ENCODE results near the gene MAN2A2.
"Not testable (repeated sequence)": the region's sequence is repeated elsewhere in the genome, so short reads cannot be mapped to it uniquely, and the experiment has no call there.

The MAN2A2 gene

GRCh38 chr15:90902040-90902839 is 862 bp upstream of the MAN2A2 start:
- in situ Hi-C loops (cut with HindIII; ENCODE audit: low sequenced_read_pairs), result no loop called here

- in situ Hi-C loops (cut with HindIII; ENCODE audit: low sequenced_read_pairs), result no loop called here
These were observed 833 bp downstream of the MAN2A2 start for GRCh38 chr15:90903733-90904536.

- in situ Hi-C loops (cut with HindIII; ENCODE audit: low sequenced_read_pairs), result no loop called here
These were observed 1.6 kb downstream of the MAN2A2 start for GRCh38 chr15:90904746-90905145.

- in situ Hi-C loops (cut with HindIII; ENCODE audit: low sequenced_read_pairs), result no loop called here
These were observed 2.4 kb downstream of the MAN2A2 start for GRCh38 chr15:90905306-90906180.

- in situ Hi-C loops (cut with HindIII; ENCODE audit: low sequenced_read_pairs), result no loop called here
These were observed 3.2 kb downstream of the MAN2A2 start for GRCh38 chr15:90906181-90906849.

GRCh38 chr15:90907051-90907660 is 4.1 kb downstream of the MAN2A2 start:
- in situ Hi-C loops (cut with HindIII; ENCODE audit: low sequenced_read_pairs), result no loop called here

GRCh38 chr15:90907838-90908507 is 4.9 kb downstream of the MAN2A2 start:
- in situ Hi-C loops (cut with HindIII; ENCODE audit: low sequenced_read_pairs), result no loop called here

GRCh38 chr15:90909449-90909848 is 6.3 kb downstream of the MAN2A2 start:
- in situ Hi-C loops (cut with HindIII; ENCODE audit: low sequenced_read_pairs), result not testable (repeated sequence)

GRCh38 chr15:90909976-90910375 is 6.9 kb downstream of the MAN2A2 start:
- in situ Hi-C loops (cut with HindIII; ENCODE audit: low sequenced_read_pairs), result no loop called here

GRCh38 chr15:90910441-90911301 is 7.6 kb downstream of the MAN2A2 start:
- in situ Hi-C loops (cut with HindIII; ENCODE audit: low sequenced_read_pairs), result no loop called here

- in situ Hi-C loops (cut with HindIII; ENCODE audit: low sequenced_read_pairs), result no loop called here
These were observed 8.2 kb downstream of the MAN2A2 start for GRCh38 chr15:90911302-90911623.

GRCh38 chr15:90911906-90912769 is 9.0 kb downstream of the MAN2A2 start:
- in situ Hi-C loops (cut with HindIII; ENCODE audit: low sequenced_read_pairs), result no loop called here

- in situ Hi-C loops (cut with HindIII; ENCODE audit: low sequenced_read_pairs), result no loop called here
These were observed 9.6 kb downstream of the MAN2A2 start for GRCh38 chr15:90912770-90913075.

GRCh38 chr15:90913398-90913944 is 10.4 kb downstream of the MAN2A2 start:
- in situ Hi-C loops (cut with HindIII; ENCODE audit: low sequenced_read_pairs), result no loop called here

GRCh38 chr15:90914305-90915080 is 11.4 kb downstream of the MAN2A2 start:
- in situ Hi-C loops (cut with HindIII; ENCODE audit: low sequenced_read_pairs), result no loop called here

- in situ Hi-C loops (cut with HindIII; ENCODE audit: low sequenced_read_pairs), result no loop called here
These were observed 12.2 kb downstream of the MAN2A2 start for GRCh38 chr15:90915216-90915807.
